Measurements from ENCODE around the gene CAPZB.

DNA sequence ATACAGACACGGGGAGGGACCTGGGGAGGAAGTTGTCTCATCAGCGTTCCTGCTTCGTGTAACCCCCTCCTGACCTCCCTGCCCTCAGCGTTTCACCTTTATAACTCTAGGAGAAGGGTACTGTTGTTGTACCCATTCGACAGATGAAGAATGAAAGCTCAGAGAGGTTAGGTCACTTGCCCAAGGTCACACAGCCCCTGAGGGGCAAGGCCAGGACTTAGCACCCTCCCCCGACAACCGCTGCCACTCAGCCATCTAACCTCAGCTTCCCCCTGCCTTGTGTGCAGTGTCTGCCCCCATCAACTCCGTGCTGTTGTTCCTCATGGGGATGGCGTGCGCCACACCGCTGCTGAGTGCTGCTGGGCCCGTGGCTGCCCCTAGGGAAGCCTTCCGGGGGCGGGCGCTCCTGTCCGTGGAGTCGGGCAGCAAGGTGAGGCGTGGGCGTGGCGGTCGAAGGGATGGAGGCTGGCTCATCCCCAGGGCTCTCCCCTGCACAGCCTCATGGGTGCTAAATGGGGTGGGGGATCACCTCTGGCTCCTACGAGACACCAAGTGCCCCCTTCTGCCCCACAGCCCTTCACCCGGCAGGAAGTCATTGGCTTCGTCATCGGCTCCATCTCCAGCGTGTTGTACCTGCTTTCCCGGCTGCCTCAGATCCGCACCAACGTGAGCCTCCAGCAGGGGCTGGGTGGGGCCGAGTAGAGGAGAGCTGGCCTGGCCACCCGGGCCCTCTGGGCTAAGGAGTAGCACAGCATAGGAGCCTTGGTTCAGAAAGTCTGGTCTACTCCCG, 159.2 kb downstream of the CAPZB start:
- TF ChIP-seq GATA3 (IDR thresholded peaks at IDR 0.05; ENCODE audit: low read depth, low read length), result no peak
- no peak for TF ChIP-seq GATA2 (IDR thresholded peaks at IDR 0.05; ENCODE audit: low read depth, low read length)
